Right lobe of liver (tissue), 6 donors: ENCODE data around the gene NR6A1. TPM values are rescaled to one million over a fixed set of nuclear protein-coding genes. Genes with fewer than 3 reads are reported as not detected.
"Not testable (repeated sequence)": the region's sequence is repeated elsewhere in the genome, so short reads cannot be mapped to it uniquely, and the experiment has no call there.

ENCODE experiments used
- ATAC-seq, 4 donors: fragments of 200-7000 bp; cut with Tn5 transposase; one replicate each; pipeline ENCODE4 v1.9.1; 2020; ENCODE audit warnings: mild to moderate bottlenecking in 4 of 4, moderate library complexity in 4 of 4
- DNase-seq, 3 donors: peaks; one replicate each; pipeline ENCODE4 v3.0.0-alpha.2; 2020
- H3K27ac ChIP-seq, 3 donors: fragments of 200-600 bp; one replicate each; pipeline ENCODE4 v1.8.0; 2022
- H3K27me3 ChIP-seq, 2 donors: fragments of 200-600 bp; one replicate each; pipeline ENCODE4 v1.8.0; 2022
- H3K36me3 ChIP-seq, 4 donors: fragments of 200-600 bp; sonication (generic) in 1 of 4; one replicate each; pipeline versions ENCODE4 v1.5.1 to v1.8.0; 2017 to 2022; ENCODE audit warnings: control low read depth in 1 of 4
- H3K4me1 ChIP-seq, 4 donors: fragments of 200-600 bp; sonication (generic) in 1 of 4; one replicate each; pipeline versions ENCODE4 v1.5.1 to v1.8.0; 2017 to 2022; ENCODE audit warnings: control low read depth in 1 of 4
- H3K4me3 ChIP-seq, 3 donors: fragments of 200-600 bp; one replicate each; pipeline ENCODE4 v1.8.0; 2022
- H3K9me3 ChIP-seq, 4 donors: fragments of 200-600 bp; sonication (generic) in 1 of 4; one replicate each; pipeline versions ENCODE4 v1.5.1 to v1.8.0; 2017 to 2022; ENCODE audit warnings: control low read depth in 1 of 4
- CTCF ChIP-seq, 4 donors: fragments of 200-600 bp in 3 of 4; fragments of 450-650 bp in 1 of 4; IDR thresholded peaks; one replicate each; pipeline versions ENCODE4 v1.5.1 to v1.8.0; 2016 to 2022; ENCODE audit warnings: antibody characterized with exemption in 4 of 4, mild to moderate bottlenecking in 2 of 4
- POLR2A ChIP-seq: fragments of 450-650 bp; IDR thresholded peaks from one replicate; pipeline ENCODE4 v1.6.1; 2017; ENCODE audit warnings: antibody characterized with exemption, mild to moderate bottlenecking
- WGBS: methylation state at CpG from one replicate; pipeline ENCODE4 v1.1.6; 2018; ENCODE audit warnings: low coverage, low lambda C conversion rate; ENCODE audit not compliant: insufficient coverage; ENCODE audit errors: missing lambda C conversion rate; 5-methylcytosine and 5-hydroxymethylcytosine counted together
- intact Hi-C, 2 donors: fragments of 100-400 bp; cut with DNase I; formaldehyde crosslinking; loops; one replicate each; pipeline versions ENCODE4 v1.11.2 to v1.14.1; 2022
- total RNA-seq, 6 experiments: library from RNA; depleted of rRNA in 2 of 6; stranded (reverse); fragments of >200 nt in 2 of 6; fragmentation: NEBNext Ultra II Directional in 3 of 6; extraction: Animal tissue kit (Norgen Biotek cat#: 25700) in 3 of 6; gene quantifications; one replicate each; pipeline versions ENCODE4 v1.1.0 to v1.2.4, GENCODE V29; 2016 to 2023
- donor health status: DM: no; HTN: yes; CAD: no.
- donor health status: DM: no; HTN: no; CAD: no.
- donor health status: DM: no; HTN: no; CAD: no.
- donor health status: DM: no; HTN: yes; CAD: no.
- donor health status: DM: no; HTN: yes; CAD: no.

NR6A1 gene
- total RNA-seq, 6 experiments from 2014 or later, result 1.3 to 3.6 (median 1.9) TPM

GRCh38 chr9:124735121-124735520, 36.0 kb downstream of the NR6A1 start:
- peaks cover 0 to 4% (median 0%) of the 10 kb centered on the region in 4 donors for H3K4me1 ChIP-seq
- intact Hi-C loops, result no loop called here
- no peaks in the 10 kb centered on the region for H3K27me3 ChIP-seq
- H3K9me3 ChIP-seq, result no peaks in the 10 kb centered on the region
- no peak for TF ChIP-seq POLR2A
- TF ChIP-seq CTCF (IDR thresholded peaks at IDR 0.05), result no peak
- no peak overlapping the region for H3K27ac ChIP-seq
- no peaks in the 10 kb centered on the region for H3K36me3 ChIP-seq
- no peak for ATAC-seq
- DNase-seq, result no peak
- H3K4me3 ChIP-seq, result no peak overlapping the region

GRCh38 chr9:124734741-124735083, 36.4 kb downstream of the NR6A1 start:
- H3K9me3 ChIP-seq, H3K27ac ChIP-seq, intact Hi-C loops, H3K36me3 ChIP-seq, ATAC-seq, H3K4me3 ChIP-seq, H3K27me3 ChIP-seq, DNase-seq, H3K4me1 ChIP-seq: not testable (repeated sequence)
- WGBS, result 100% methylated on average over 1 of the region's 7 CpGs

- ATAC-seq (peak in 1 of 4 donors; percentile 30), DNase-seq (no peak)
- intact Hi-C loops, result no loop called here
- Histone ChIP-seq H3K27ac (no peak overlapping the region), H3K9me3 (no peaks in the 10 kb centered on the region), H3K4me1 (peaks cover 0 to 4% (median 0%) of the 10 kb centered on the region in 4 donors), H3K27me3 (no peaks in the 10 kb centered on the region), H3K36me3 (no peaks in the 10 kb centered on the region), H3K4me3 (no peak overlapping the region)
- WGBS, result 73% methylated on average over 14 of the region's 14 CpGs
- no peak for TF ChIP-seq CTCF (IDR thresholded peaks at IDR 0.05)
- TF ChIP-seq POLR2A, result no peak
Measured at GRCh38 chr9:124733964-124734740, 37.0 kb downstream of the NR6A1 start.

- Histone ChIP-seq H3K9me3 (no peaks in the 10 kb centered on the region), H3K27ac (no peak overlapping the region), H3K36me3 (no peaks in the 10 kb centered on the region), H3K27me3 (no peaks in the 10 kb centered on the region), H3K4me1 (peaks cover 0 to 4% (median 0%) of the 10 kb centered on the region in 4 donors), H3K4me3 (no peak overlapping the region)
- WGBS, result 100% methylated on average over 2 of the region's 2 CpGs
- DNase-seq, result no peak
- intact Hi-C loops, result no loop called here
- TF ChIP-seq POLR2A (no peak), CTCF (IDR thresholded peaks at IDR 0.05) (no peak)
- no peak for ATAC-seq
Measured at GRCh38 chr9:124730772-124731171, 40.3 kb downstream of the NR6A1 start.

- TF ChIP-seq CTCF (IDR thresholded peaks at IDR 0.05) (no peak), POLR2A (no peak)
- H3K9me3 ChIP-seq, result no peaks in the 10 kb centered on the region
- H3K36me3 ChIP-seq, result no peaks in the 10 kb centered on the region
- no peak overlapping the region for H3K27ac ChIP-seq
- H3K4me1 ChIP-seq, result peaks cover 0 to 34% (median 9%) of the 10 kb centered on the region in 4 donors
- ATAC-seq (no peak), DNase-seq (no peak)
- WGBS, result 85% methylated on average over 1 of the region's 1 CpG
- no peak overlapping the region for H3K4me3 ChIP-seq
- intact Hi-C loops, result no loop called here
- H3K27me3 ChIP-seq, result no peaks in the 10 kb centered on the region
Measured at GRCh38 chr9:124726886-124727285, 44.2 kb downstream of the NR6A1 start.
